Activated gamma-delta T cell treated with Interleukin-2 at 50 U/mL for 16 hours (primary cell): ENCODE results near the gene FBXO33.

Experiments
- DNase-seq: peaks from one replicate; pipeline ENCODE4 v3.0.0-alpha.2; 2020

The FBXO33 gene

GRCh38 chr14:39430762-39431415, 1.3 kb downstream of the FBXO33 start:
- DNase-seq: no peak

GRCh38 chr14:39428118-39428517, 4.1 kb downstream of the FBXO33 start:
- DNase-seq: no peak

GRCh38 chr14:39426605-39427004, 5.6 kb downstream of the FBXO33 start:
- DNase-seq: no peak

GRCh38 chr14:39425947-39426346, 6.3 kb downstream of the FBXO33 start:
- DNase-seq: no peak

GRCh38 chr14:39423793-39424192, 8.4 kb downstream of the FBXO33 start:
- DNase-seq: no peak

- no peak for DNase-seq
Observed at GRCh38 chr14:39422243-39422642, 10.0 kb downstream of the FBXO33 start.

GRCh38 chr14:39419272-39419671, 13.0 kb downstream of the FBXO33 start:
- no peak for DNase-seq

- no peak for DNase-seq
Observed at GRCh38 chr14:39417014-39417413, 15.2 kb downstream of the FBXO33 start.

GRCh38 chr14:39416072-39416471, 16.2 kb downstream of the FBXO33 start:
- no peak for DNase-seq

- no peak for DNase-seq
Observed at GRCh38 chr14:39406560-39406959, 25.7 kb downstream of the FBXO33 start.

GRCh38 chr14:39398382-39398781, 33.9 kb downstream of the FBXO33 start:
- no peak for DNase-seq

GRCh38 chr14:39396448-39396847, 35.8 kb downstream of the FBXO33 start:
- no peak for DNase-seq

- no peak for DNase-seq
Observed at GRCh38 chr14:39395555-39396254, 36.5 kb downstream of the FBXO33 start.

- no peak for DNase-seq
Observed at GRCh38 chr14:39393289-39393688, 38.9 kb downstream of the FBXO33 start.

- DNase-seq: no peak
Observed at GRCh38 chr14:39384177-39384576, 48.1 kb downstream of the FBXO33 start.

GRCh38 chr14:39383741-39384140, 48.5 kb downstream of the FBXO33 start:
- no peak for DNase-seq

- no peak for DNase-seq
Observed at GRCh38 chr14:39383026-39383660, 49.1 kb downstream of the FBXO33 start.

- no peak for DNase-seq
Observed at GRCh38 chr14:39382463-39382862, 49.8 kb downstream of the FBXO33 start.

- DNase-seq: no peak
Observed at GRCh38 chr14:39381366-39381765, 50.9 kb downstream of the FBXO33 start.

- no peak for DNase-seq
Observed at GRCh38 chr14:39376667-39377403, 55.4 kb downstream of the FBXO33 start.

- no peak for DNase-seq
Observed at GRCh38 chr14:39374851-39375250, 57.4 kb downstream of the FBXO33 start.

- DNase-seq: no peak
Observed at GRCh38 chr14:39372656-39373055, 59.6 kb downstream of the FBXO33 start.

GRCh38 chr14:39370415-39370814, 61.8 kb downstream of the FBXO33 start:
- DNase-seq: no peak

- no peak for DNase-seq
Observed at GRCh38 chr14:39369029-39369428, 63.2 kb downstream of the FBXO33 start.
